ENCODE results near the gene CYP19A1. TPM values are rescaled to one million over a fixed set of nuclear protein-coding genes. Genes with fewer than 3 reads are reported as not detected.

The CYP19A1 gene
- total RNA-seq, result 0.58 TPM
- long read RNA-seq, partial matches to known transcripts, result 0 of 1 reads
- long read RNA-seq, other reads (novel, unspliced or antisense), result 1 of 1 reads

- no peaks in the 10 kb centered on the region for H3K36me3 ChIP-seq
- no peak for TF ChIP-seq CTCF (IDR thresholded peaks at IDR 0.05)
- DNase-seq (no peak), ATAC-seq (no peak)
- no peak within 1 kb of the TSS for H3K27ac ChIP-seq
- H3K9me3 ChIP-seq, result no peaks in the 10 kb centered on the region
- no peak within 1 kb of the TSS for H3K4me3 ChIP-seq
- H3K4me1 ChIP-seq, result peaks cover 17% of the 10 kb centered on the region
- intact Hi-C loops (cut with DNase I), result no loop called here
- H3K27me3 ChIP-seq, result no peaks in the 10 kb centered on the region
These were observed at the start of gene CYP19A1 for GRCh38 chr15:51338496-51338895. Gene CYP19A1 (minus strand): TSS chr15:51338596. CDS start chr15:51242912, 95,684 bp downstream.

- Histone ChIP-seq H3K4me1 (no peaks in the 10 kb centered on the region), H3K4me3 (no peak overlapping the region), H3K36me3 (no peaks in the 10 kb centered on the region), H3K27me3 (no peaks in the 10 kb centered on the region), H3K27ac (no peak overlapping the region), H3K9me3 (no peaks in the 10 kb centered on the region)
- DNase-seq (no peak), ATAC-seq (no peak)
- TF ChIP-seq CTCF (IDR thresholded peaks at IDR 0.05), result no peak
- intact Hi-C loops (cut with DNase I), result loop anchor here (10.0 kb wide), 2 partner anchors 133 to 223 kb away; no protein-coding TSS in a partner anchor
These were observed 49.3 kb upstream of the CYP19A1 start for GRCh38 chr15:51387699-51388041.

- no peak overlapping the region for H3K4me3 ChIP-seq
- intact Hi-C loops (cut with DNase I), result loop anchor here (10.0 kb wide), 2 partner anchors 132 to 222 kb away; no protein-coding TSS in a partner anchor
- no peaks in the 10 kb centered on the region for H3K4me1 ChIP-seq
- no peaks in the 10 kb centered on the region for H3K27me3 ChIP-seq
- no peak for TF ChIP-seq CTCF (IDR thresholded peaks at IDR 0.05)
- ATAC-seq (peak; percentile 19), DNase-seq (no peak)
- no peaks in the 10 kb centered on the region for H3K9me3 ChIP-seq
- no peak overlapping the region for H3K27ac ChIP-seq
- no peaks in the 10 kb centered on the region for H3K36me3 ChIP-seq
These were observed 48.7 kb upstream of the CYP19A1 start for GRCh38 chr15:51386960-51387698.

GRCh38 chr15:51386486-51386885, 48.1 kb upstream of the CYP19A1 start:
- TF ChIP-seq CTCF (IDR thresholded peaks at IDR 0.05), result no peak
- Histone ChIP-seq H3K27me3 (no peaks in the 10 kb centered on the region), H3K9me3 (no peaks in the 10 kb centered on the region), H3K4me3 (no peak overlapping the region), H3K27ac (no peak overlapping the region), H3K36me3 (no peaks in the 10 kb centered on the region), H3K4me1 (no peaks in the 10 kb centered on the region)
- ATAC-seq (no peak), DNase-seq (no peak)
- intact Hi-C loops (cut with DNase I), result loop anchor here (10.0 kb wide), 2 partner anchors 132 to 222 kb away; no protein-coding TSS in a partner anchor

GRCh38 chr15:51386029-51386428, 47.6 kb upstream of the CYP19A1 start:
- H3K27ac ChIP-seq, result no peak overlapping the region
- no peak overlapping the region for H3K4me3 ChIP-seq
- DNase-seq (no peak), ATAC-seq (no peak)
- intact Hi-C loops (cut with DNase I), result loop anchor here (10.0 kb wide), 2 partner anchors 131 to 221 kb away; no protein-coding TSS in a partner anchor
- H3K36me3 ChIP-seq, result no peaks in the 10 kb centered on the region
- no peaks in the 10 kb centered on the region for H3K27me3 ChIP-seq
- H3K4me1 ChIP-seq, result no peaks in the 10 kb centered on the region
- H3K9me3 ChIP-seq, result no peaks in the 10 kb centered on the region
- no peak for TF ChIP-seq CTCF (IDR thresholded peaks at IDR 0.05)
